K562 (cell line): ENCODE data around the gene IL1RN. TPM values are rescaled to one million over a fixed set of nuclear protein-coding genes. Genes with fewer than 3 reads are reported as not detected.
A peak's percentile ranks its signal among the peaks of the same experiment; 100 is the strongest.

Source experiments
- ARID1B ChIP-seq: fragments of 450-650 bp; IDR thresholded peaks from 2 replicates; pipeline ENCODE4 v1.6.1; 2016; ENCODE audit warnings: antibody characterized with exemption, mild to moderate bottlenecking, inconsistent platforms
- BHLHE40 ChIP-seq: IDR thresholded peaks from 2 replicates; pipeline ENCODE4 v1.6.1; 2011; ENCODE audit warnings: low read length, improper control_type of control experiment
- FOXJ2 ChIP-seq: fragments of 200-800 bp; sonication (Bioruptor generic); IDR thresholded peaks from 2 replicates; pipeline ENCODE4 v1.6.1; 2016; ENCODE audit warnings: missing genetic modification characterization, missing compliant biosample characterization
- MGA ChIP-seq: fragments of 450-650 bp; IDR thresholded peaks from 2 replicates; pipeline ENCODE4 v1.6.1; 2016; ENCODE audit warnings: mild to moderate bottlenecking, moderate library complexity
- NRF1 ChIP-seq, 2 experiments: fragments of 450-650 bp; IDR thresholded peaks in 1 of 2; conservative IDR thresholded peaks in 1 of 2; 2 replicates each; pipeline ENCODE4 v1.6.1; 2014; ENCODE audit warnings: mild to moderate bottlenecking in 2 of 2
- SAFB ChIP-seq: fragments of 200-400 bp; formaldehyde crosslinking; IDR thresholded peaks from 2 replicates; pipeline ENCODE4 v1.6.1; 2017; ENCODE audit warnings: low read depth, low read length, borderline replicate concordance
- ZKSCAN8 ChIP-seq: fragments of 200-800 bp; sonication (Bioruptor generic); IDR thresholded peaks from 2 replicates; pipeline ENCODE4 v1.6.1; 2016; ENCODE audit warnings: missing genetic modification characterization, missing compliant biosample characterization
- polyA plus RNA-seq, 8 experiments: library from polyadenylated mRNA; depleted of rRNA in 4 of 8; stranded (reverse) in 5 of 8; unstranded in 3 of 8; fragments of >200 nt; fragmentation: Nextera tagmentation in 2 of 8; fragmentation: Illumina TruSeq in 1 of 8; extraction: Ambion mirVana in 2 of 8; extraction: Trizol in 1 of 8; gene quantifications; 2 replicates each; pipeline versions ENCODE4 v1.2.1 to v1.2.3, GENCODE V29; 2011 to 2014; ENCODE audit warnings: inconsistent platforms in 1 of 8, missing spikeins in 1 of 8
- total RNA-seq, 7 experiments: library from RNA; depleted of rRNA in 6 of 7; stranded (reverse); fragments of >200 nt in 6 of 7; fragmentation: Illumina TruSeq in 2 of 7; extraction: Trizol in 2 of 7; gene quantifications; 2 replicates each; pipeline versions ENCODE4 v1.2.1 to v1.2.3, GENCODE V29; 2011 to 2021; ENCODE audit warnings: low replicate concordance in 1 of 7
- TF ChIP-seq, protein P1 (sequence below), 3 experiments: IDR thresholded peaks in 2 of 3; conservative IDR thresholded peaks in 1 of 3; 2 replicates each; pipeline ENCODE4 v1.5.1; 2011 to 2012; ENCODE audit warnings: low read length in 3 of 3, mild to moderate bottlenecking in 3 of 3, control low read depth in 2 of 3, improper control_type of control experiment in 1 of 3, inconsistent platforms in 1 of 3, low read depth in 1 of 3, mixed read lengths in 1 of 3, moderate library complexity in 1 of 3; ENCODE audit not compliant: insufficient read depth in 2 of 3
- TF ChIP-seq, protein P2 (sequence below): sonication (generic); formaldehyde crosslinking; IDR thresholded peaks from 2 replicates; pipeline ENCODE4 v1.8.1; 2023; ENCODE audit warnings: mild to moderate bottlenecking, missing genetic modification reagents
- TF ChIP-seq, protein P3 (sequence below): sonication (generic); formaldehyde crosslinking; IDR thresholded peaks from 2 replicates; pipeline ENCODE4 v1.9.0; 2022; ENCODE audit warnings: mild to moderate bottlenecking, missing genetic modification reagents

The IL1RN gene
- total and polyA plus RNA-seq, 9 of the 15 experiments (the other 6 are each of a cell fraction or from before 2014, with no cell fraction given) = 0.13 TPM; not detected in 8

- peak; percentile 72 for TF ChIP-seq MGA
- peak; percentile 38; the same call in 1 of the 2 replicates for TF ChIP-seq ZKSCAN8 (CRISPR knock-in tag)
- TF ChIP-seq, protein P1, sequence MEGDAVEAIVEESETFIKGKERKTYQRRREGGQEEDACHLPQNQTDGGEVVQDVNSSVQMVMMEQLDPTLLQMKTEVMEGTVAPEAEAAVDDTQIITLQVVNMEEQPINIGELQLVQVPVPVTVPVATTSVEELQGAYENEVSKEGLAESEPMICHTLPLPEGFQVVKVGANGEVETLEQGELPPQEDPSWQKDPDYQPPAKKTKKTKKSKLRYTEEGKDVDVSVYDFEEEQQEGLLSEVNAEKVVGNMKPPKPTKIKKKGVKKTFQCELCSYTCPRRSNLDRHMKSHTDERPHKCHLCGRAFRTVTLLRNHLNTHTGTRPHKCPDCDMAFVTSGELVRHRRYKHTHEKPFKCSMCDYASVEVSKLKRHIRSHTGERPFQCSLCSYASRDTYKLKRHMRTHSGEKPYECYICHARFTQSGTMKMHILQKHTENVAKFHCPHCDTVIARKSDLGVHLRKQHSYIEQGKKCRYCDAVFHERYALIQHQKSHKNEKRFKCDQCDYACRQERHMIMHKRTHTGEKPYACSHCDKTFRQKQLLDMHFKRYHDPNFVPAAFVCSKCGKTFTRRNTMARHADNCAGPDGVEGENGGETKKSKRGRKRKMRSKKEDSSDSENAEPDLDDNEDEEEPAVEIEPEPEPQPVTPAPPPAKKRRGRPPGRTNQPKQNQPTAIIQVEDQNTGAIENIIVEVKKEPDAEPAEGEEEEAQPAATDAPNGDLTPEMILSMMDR (IDR thresholded peaks at IDR 0.05 in 2 of 3, conservative IDR thresholded peaks at IDR 0.05 in 1 of 3; ENCODE audit: insufficient read depth in 2 of 3, low read depth in 1 of 3, low read length in 3 of 3) = no peak
- peak; percentile 27; the same call in 1 of the 2 replicates for TF ChIP-seq ARID1B
- peak; percentile 88 for TF ChIP-seq BHLHE40
- TF ChIP-seq, protein P2, sequence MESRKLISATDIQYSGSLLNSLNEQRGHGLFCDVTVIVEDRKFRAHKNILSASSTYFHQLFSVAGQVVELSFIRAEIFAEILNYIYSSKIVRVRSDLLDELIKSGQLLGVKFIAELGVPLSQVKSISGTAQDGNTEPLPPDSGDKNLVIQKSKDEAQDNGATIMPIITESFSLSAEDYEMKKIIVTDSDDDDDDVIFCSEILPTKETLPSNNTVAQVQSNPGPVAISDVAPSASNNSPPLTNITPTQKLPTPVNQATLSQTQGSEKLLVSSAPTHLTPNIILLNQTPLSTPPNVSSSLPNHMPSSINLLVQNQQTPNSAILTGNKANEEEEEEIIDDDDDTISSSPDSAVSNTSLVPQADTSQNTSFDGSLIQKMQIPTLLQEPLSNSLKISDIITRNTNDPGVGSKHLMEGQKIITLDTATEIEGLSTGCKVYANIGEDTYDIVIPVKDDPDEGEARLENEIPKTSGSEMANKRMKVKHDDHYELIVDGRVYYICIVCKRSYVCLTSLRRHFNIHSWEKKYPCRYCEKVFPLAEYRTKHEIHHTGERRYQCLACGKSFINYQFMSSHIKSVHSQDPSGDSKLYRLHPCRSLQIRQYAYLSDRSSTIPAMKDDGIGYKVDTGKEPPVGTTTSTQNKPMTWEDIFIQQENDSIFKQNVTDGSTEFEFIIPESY (CRISPR knock-in tag) = no peak
- no peak for TF ChIP-seq SAFB
- TF ChIP-seq FOXJ2 (tag) = no peak
- TF ChIP-seq, protein P3, sequence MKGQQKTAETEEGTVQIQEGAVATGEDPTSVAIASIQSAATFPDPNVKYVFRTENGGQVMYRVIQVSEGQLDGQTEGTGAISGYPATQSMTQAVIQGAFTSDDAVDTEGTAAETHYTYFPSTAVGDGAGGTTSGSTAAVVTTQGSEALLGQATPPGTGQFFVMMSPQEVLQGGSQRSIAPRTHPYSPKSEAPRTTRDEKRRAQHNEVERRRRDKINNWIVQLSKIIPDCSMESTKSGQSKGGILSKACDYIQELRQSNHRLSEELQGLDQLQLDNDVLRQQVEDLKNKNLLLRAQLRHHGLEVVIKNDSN (CRISPR knock-in tag) = 0 out of 2 replicates have a peak, but pooled peaks have one; percentile 9
- TF ChIP-seq NRF1 (conservative IDR thresholded peaks at IDR 0.05 in 1 of 2, IDR thresholded peaks at IDR 0.05 in 1 of 2) = 0 out of 4 replicates have a peak, but pooled peaks of 1 of the 2 experiments have one; percentile 12
These were observed 9.7 kb upstream of the IL1RN start (continued) for GRCh38 chr2:113117541-113118262.
